GM12872 (cell line): ENCODE data around the gene TMEM117.

ENCODE experiments used
- TF ChIP-seq, protein P1 (sequence below): IDR thresholded peaks from 3 replicates; pipeline ENCODE4 v1.5.1; 2011; ENCODE audit warnings: low read depth, mild to moderate bottlenecking, low read length, moderate library complexity; ENCODE audit not compliant: insufficient read depth

The TMEM117 gene

DNA sequence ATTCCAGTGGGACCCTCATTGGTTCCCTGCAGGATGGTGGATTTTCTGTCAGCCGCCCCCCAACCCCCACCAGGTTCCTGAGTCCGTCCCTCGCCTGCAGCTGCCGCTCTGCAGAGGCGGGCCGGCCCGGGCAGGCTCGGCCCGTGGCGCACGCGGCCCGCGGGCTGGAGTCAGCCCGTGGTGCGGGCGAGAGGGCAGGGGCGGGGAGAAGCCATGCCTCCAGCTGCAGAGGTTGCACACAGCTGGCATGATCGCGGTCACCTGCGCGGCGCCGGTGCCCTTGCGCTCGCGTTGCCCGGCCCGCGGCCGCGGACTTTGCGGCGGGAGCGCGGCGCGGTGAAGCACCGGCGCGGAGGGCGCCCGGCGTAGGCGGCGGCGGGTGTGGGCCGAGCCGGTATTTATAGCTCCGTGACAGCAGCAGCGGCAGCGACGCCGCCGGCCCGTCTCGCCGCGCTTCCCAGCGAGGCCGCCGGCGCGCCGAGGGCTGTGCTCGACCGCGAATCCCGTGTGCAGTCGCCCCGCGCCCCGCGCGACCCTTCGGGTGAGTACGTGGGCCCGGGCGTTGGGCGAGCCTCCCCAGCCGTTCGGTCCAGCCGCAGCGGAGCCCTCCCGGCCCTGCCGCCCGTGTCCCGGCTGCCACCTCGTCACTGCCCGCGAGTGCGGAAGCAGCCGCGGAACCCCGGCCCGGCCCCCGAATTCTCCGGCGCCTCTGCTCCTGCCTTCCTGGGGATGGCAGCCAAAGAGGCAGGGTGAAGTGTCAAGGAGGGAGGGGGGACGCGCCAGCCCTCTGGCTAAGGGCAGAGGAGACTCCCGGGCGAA is at the start of gene TMEM117:
Gene TMEM117, plus strand, starts transcription at position 426 of the 819 bp plus-strand sequence.
- TF ChIP-seq, protein P1, sequence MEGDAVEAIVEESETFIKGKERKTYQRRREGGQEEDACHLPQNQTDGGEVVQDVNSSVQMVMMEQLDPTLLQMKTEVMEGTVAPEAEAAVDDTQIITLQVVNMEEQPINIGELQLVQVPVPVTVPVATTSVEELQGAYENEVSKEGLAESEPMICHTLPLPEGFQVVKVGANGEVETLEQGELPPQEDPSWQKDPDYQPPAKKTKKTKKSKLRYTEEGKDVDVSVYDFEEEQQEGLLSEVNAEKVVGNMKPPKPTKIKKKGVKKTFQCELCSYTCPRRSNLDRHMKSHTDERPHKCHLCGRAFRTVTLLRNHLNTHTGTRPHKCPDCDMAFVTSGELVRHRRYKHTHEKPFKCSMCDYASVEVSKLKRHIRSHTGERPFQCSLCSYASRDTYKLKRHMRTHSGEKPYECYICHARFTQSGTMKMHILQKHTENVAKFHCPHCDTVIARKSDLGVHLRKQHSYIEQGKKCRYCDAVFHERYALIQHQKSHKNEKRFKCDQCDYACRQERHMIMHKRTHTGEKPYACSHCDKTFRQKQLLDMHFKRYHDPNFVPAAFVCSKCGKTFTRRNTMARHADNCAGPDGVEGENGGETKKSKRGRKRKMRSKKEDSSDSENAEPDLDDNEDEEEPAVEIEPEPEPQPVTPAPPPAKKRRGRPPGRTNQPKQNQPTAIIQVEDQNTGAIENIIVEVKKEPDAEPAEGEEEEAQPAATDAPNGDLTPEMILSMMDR, result no peak

DNA sequence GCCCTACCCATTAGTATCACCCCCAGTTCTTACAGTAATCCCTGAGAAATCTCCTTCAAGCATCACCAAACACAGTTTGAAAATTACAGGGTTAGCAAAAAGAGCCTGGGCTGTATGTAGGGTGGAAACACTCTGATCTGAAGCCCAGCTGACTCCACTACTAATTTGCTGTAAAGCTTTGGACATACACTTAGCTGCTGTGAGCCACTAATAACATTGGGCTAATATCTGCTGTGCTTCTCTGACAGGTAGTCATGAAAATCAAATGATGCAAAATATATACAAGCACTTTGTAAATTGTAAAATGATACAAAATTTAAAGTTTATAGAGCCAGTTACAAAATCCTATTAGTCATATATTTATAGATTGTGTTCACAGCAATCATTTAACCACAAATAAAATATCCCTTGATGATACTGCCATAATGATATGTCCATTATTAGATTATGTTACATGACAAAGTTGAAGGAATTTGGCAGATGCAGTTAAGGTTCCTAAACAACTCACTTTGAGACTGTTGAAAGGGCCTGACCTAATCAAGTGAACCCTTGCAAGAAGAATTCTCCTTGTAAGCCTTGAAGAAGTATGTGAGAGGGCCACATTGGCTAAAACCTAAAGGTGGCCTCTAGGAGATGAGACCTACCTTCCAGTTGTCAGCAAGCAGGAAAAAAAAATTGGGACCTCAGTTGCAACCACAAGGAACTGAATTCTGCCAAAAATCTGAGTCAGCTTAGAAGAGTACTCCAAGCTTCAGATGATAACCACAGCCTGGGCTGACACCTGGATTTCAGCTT is 48.8 kb upstream of the TMEM117 start:
- TF ChIP-seq, protein P1, result no peak

DNA sequence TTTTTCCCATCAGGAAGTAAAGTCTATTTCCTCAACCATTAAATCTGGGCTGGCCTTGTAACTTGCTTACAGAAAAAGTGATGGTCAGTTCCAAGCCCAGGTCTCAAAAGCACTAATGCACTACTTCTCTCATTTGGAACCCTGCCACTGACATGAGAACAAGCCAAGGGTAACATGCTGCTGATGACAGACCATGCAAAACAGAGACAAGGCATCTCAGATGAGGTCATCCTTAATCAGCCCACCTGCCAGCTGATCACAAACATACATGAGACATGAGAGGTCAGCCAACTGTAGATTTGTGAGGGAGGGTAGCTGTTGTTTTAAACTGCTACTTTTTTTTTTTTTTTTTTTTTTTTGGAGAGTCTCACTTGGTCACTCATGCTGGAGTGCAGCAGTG is 45.9 kb upstream of the TMEM117 start:
- TF ChIP-seq, protein P1, result no peak

DNA sequence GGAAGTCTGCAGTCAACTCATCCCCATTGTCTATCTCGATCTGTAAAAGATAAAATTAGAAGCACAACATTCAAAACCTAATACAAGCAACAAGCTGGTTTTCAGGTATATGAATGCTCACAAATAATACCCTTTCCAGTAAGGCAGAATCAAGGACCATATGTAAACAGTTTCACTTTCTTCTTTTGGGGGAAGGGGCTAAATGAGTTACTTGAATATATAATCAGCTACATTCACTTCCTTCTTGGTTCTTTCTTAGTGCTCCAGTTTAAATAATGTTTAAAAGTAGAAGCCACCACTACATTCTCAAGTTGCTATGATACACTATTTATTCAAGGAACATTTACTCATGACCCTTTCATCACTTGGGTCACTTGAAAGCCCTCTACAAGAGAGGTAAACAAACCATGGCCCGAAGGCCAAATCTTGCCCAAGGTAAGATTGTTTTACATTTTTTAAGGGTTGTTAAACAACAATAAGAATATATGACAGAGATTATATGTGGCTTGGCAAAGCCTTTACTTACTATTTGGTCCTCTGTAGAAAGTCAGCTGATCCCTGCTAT is 40.1 kb upstream of the TMEM117 start:
- TF ChIP-seq, protein P1, result no peak

DNA sequence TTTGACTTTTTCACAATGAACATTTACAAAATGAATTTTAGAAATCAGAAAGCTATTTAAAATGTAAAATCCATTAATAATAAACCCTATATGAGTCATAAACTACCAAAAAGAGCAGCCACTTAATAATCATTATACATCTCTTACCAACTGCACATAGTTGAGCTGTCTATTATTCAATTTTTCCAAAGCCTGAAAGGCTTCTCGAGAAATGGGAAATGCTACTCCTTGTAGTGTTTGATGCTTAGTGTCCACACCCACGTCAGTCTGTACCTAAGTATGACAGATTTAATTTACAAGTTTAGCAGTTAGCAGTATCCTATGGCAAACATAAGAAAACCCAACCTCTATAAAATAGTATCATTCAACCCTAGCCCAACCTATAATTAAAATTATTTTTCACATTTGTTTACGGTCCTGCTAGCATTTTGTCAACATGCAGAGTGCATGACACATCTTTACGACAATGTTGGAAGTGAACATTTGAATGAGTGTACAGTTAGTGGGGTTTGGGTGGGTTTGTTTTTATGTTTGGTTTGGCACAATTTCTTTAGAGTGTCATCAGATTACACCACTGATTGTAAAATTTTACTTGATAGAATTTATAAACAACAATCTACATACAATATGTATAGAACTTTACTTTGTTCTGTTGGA is 38.2 kb upstream of the TMEM117 start:
- TF ChIP-seq, protein P1, result no peak

DNA sequence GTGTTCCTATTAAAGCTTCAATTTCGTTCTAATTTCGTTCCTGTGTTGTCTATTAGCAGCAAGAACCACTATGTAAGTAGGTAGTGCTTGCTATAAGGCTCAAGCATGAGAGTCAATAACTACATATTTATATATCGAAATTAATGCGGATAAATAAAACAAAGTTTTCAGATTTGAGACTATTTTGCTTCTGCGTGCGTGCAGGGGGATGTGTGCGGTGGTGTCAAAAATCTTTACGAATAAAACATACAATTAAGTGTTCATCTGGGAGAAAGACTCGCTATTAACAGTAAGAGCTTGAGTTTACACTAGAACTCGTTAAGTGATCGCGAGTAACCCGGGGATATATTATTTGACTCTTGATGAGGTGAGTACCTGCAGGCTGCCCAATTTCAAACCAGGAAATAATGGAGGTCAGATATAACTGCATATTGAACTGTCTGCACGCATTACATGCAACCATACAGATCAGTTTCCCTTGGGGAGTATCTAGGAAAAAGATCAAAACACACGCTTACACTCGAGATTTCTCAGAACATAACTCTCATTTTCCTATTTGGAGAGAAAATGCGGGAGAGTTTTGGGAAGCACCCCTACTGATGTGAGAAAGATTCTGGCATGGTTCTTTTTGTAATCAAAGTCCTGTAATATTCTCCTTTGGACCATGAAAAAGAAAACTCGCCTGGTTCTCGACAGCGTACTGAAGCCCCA is 30.6 kb upstream of the TMEM117 start:
- TF ChIP-seq, protein P1, result no peak
